Fibroblast of villous mesenchyme (primary cell): Measurements from ENCODE around the gene PCNP. TPM values are rescaled to one million over a fixed set of nuclear protein-coding genes. Genes with fewer than 3 reads are reported as not detected.

ENCODE experiments used
- DNase-seq: peaks from one replicate; pipeline ENCODE4 v3.0.0-alpha.2; 2010; ENCODE audit warnings: low read depth
- H3K4me3 ChIP-seq: 2 replicates; pipeline ENCODE4 v1.5.1; 2011; ENCODE audit warnings: low read depth, mild to moderate bottlenecking, low read length
- total RNA-seq: library from RNA; depleted of rRNA; stranded (reverse); fragments of >200 nt; gene quantifications from 2 replicates; pipeline ENCODE4 v1.2.3, GENCODE V29; 2012
- TF ChIP-seq, protein P1 (sequence below): IDR thresholded peaks from 2 replicates; pipeline ENCODE4 v1.5.1; 2012; ENCODE audit warnings: low read depth, mild to moderate bottlenecking, low read length; ENCODE audit not compliant: insufficient read depth

PCNP gene
- total RNA-seq, 1 donor = 124 TPM

DNA sequence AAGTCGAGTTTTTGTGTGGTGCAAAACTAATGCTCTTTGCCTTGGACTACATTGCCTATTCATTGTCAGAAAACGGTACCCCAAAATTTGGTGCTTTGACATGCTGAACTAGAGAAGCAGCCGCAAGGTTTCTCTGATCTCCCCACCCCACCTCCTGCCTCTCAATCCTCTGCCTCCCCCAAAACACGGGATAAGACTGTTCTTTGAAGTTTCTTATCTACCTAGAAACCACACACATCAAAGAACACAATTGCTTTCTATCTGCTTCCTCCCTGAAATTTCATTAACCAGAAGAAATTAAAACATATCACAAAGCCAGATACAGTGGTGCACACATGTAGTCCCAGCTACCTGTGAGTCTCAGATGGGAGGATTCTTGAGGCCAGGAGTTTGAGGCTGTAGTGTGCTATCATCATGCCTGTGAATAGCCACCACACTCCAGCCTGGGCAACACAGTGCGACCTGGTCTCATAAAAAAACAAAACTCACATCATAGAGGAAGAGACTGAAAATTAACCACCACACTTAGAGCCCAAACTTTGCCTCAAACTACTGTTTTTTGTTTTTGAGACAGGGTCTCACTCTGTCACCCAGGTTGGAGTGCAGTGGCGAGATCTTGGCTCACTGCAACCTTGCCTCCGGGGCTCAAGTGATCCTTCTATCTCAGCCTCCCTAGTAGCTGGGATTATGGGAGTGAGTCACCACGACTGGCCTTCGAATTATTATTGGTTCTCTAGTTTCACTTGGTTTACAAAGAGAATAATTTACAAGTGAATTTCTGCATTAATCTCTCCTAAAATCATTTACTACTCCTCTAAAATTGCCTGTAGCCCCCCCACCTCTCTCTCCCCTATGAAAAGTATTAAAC is 2.7 kb upstream of the PCNP start:
- H3K4me3 ChIP-seq = no peak overlapping the region
- DNase-seq = no peak
- TF ChIP-seq, protein P1, sequence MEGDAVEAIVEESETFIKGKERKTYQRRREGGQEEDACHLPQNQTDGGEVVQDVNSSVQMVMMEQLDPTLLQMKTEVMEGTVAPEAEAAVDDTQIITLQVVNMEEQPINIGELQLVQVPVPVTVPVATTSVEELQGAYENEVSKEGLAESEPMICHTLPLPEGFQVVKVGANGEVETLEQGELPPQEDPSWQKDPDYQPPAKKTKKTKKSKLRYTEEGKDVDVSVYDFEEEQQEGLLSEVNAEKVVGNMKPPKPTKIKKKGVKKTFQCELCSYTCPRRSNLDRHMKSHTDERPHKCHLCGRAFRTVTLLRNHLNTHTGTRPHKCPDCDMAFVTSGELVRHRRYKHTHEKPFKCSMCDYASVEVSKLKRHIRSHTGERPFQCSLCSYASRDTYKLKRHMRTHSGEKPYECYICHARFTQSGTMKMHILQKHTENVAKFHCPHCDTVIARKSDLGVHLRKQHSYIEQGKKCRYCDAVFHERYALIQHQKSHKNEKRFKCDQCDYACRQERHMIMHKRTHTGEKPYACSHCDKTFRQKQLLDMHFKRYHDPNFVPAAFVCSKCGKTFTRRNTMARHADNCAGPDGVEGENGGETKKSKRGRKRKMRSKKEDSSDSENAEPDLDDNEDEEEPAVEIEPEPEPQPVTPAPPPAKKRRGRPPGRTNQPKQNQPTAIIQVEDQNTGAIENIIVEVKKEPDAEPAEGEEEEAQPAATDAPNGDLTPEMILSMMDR = no peak

DNA sequence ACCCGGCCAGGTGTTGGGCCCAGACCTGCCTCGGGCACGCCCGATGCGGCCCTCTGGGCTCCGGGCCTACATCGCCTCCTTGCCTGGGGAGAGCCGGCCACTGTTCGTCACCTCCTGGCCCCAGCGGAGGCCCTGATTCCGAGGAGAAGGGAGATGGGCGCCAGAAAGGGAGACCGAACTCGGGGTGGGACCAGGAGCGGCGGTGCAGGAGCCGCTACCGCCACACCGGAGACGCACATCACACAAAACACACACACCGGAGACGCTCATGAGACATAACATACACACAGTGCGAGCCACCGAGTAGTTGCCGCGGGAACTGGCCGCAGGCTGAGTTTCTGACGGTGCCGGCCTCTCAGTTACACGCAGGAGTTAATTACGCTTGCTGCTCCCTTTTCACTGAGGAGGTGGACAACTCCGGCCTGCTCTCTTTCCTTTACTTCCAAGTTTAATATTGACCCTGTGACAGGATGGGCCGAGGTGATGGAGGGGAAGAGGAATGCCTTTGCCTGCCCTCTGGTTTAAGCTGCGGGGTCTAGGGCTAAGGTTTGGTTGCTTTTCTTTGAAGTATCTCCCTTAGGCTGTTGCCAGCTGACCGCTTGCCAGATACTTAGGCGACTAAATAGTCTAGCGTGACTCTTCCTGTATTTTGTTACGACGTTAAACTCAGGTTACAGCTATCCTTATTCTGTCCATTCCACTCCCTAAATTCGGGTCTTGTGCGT is 570 bp downstream of the PCNP start:
- peak; percentile 72 for DNase-seq
- TF ChIP-seq, protein P1 = no peak
- H3K4me3 ChIP-seq = peak overlapping the region; percentile 91

DNA sequence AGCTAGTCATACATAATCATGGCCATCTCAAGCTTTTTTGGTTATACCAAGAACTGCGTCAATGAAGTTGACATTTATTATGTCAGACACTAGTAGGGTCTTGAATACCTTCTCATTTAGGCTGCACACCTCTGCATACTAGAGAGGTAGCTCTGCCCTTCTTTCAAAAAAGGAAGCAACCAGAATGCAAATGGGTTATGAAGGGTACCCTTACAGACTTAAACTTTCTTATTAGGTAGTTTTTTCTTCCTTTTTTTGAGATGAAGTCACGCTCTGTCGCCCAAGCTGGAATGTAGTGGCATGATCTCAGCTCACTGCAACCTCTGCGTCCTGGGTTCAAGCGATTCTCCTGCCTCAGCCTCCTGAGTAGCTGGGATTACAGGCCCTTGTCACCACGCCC is 3.3 kb downstream of the PCNP start:
- no peak overlapping the region for H3K4me3 ChIP-seq
- no peak for DNase-seq
- TF ChIP-seq, protein P1 = no peak

DNA sequence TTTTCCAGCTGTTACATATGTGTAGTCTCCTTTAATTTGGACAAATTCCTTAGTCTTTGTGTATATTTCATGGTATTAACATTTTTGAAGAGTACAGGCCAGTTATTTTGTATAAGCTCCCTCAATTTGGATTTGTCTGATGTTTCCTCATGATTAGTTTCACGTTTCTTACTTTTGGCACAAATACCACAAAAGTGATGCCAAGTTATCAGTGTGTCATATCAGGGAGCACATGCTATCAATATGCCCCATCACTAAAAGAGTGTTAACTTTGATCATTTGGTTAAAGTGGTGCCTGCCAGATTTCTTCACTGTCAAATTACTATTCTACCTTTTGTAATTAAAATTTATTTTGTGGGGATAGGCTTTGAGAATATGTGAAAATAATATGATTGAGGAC is 14.6 kb downstream of the PCNP start:
- H3K4me3 ChIP-seq = no peak overlapping the region
- TF ChIP-seq, protein P1 = no peak
- DNase-seq = no peak

DNA sequence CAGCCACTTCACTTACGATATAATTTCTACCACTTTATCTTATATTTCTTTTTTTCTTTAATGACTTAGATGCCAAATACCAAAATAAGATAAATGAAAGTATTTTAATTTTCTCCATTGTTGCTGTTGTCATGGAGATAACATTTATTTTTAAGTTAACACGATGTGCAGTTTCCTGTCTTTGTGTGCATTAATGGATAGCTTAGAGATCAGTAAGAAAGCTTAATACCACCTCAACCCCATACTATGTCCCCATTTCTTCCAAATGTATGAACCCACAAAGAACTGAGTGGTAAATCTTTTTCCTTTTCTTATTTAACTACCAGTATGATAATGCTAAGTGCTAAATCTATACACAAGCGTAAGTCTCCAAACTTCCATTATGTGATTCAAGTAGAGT is 17.1 kb downstream of the PCNP start:
- no peak overlapping the region for H3K4me3 ChIP-seq
- DNase-seq = no peak
- TF ChIP-seq, protein P1 = no peak

DNA sequence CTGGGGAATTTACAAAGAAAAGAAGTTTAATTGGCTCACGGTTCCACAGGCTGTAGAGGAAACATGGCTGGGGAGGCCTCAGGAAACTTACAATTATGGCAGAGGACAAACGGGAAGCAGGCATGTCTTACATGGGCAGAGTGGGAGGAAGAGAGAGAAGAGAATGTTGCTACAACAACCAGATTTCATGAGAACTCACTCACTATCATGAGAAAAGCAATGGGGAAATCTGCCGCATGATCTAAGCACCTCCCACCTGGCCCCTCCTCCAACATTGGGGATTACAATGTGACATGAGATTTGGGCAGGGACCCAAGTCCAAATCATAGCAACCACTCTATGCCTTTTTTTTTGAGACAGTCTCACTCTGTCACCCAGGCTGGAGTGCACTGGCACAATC is 28.8 kb downstream of the PCNP start:
- TF ChIP-seq, protein P1 = no peak
- no peak overlapping the region for H3K4me3 ChIP-seq
- no peak for DNase-seq
